AG04449 (cell line): ENCODE data around the gene CAMSAP1.
A peak's percentile ranks its signal among the peaks of the same experiment; 100 is the strongest.

ENCODE experiments used
- CTCF ChIA-PET: fragments of 350-600 bp; formaldehyde crosslinking; extraction: SDS; loops from one replicate; lab custom pipeline; 2021; ENCODE audit warnings: antibody characterized with exemption; lab: Yijun Ruan, JAX
- POLR2A ChIA-PET: fragments of 400-600, 350-600 bp; formaldehyde crosslinking; extraction: SDS; loops from one replicate; lab custom pipeline; 2020; ENCODE audit warnings: antibody characterized with exemption, inconsistent platforms; lab: Yijun Ruan, JAX
- DNase-seq: peaks from one replicate; pipeline ENCODE4 v3.0.0-alpha.2; 2010; ENCODE audit warnings: low read depth, low spot score
- H3K4me3 ChIP-seq: 2 replicates; pipeline ENCODE4 v1.5.1; 2011; ENCODE audit warnings: low read depth, mild to moderate bottlenecking, control low read depth, low read length
- CTCF ChIP-seq: IDR thresholded peaks from one replicate; pipeline ENCODE4 v1.5.1; 2011; ENCODE audit warnings: mild to moderate bottlenecking, moderate library complexity, low read length, control low read depth, inconsistent platforms; ENCODE audit not compliant: insufficient read depth; ENCODE audit errors: missing control alignments

The CAMSAP1 gene

GRCh38 chr9:135833864-135834263 lies 73.5 kb downstream of the CAMSAP1 start:
- TF ChIP-seq CTCF: no peak
- CTCF ChIA-PET: interaction anchor here (1.0 kb wide), 1 partner anchor 289 kb away, joined by 3 read pairs; no protein-coding TSS in a partner anchor
- H3K4me3 ChIP-seq: no peak overlapping the region
- no peak for DNase-seq
- POLR2A ChIA-PET: no interaction called here

- no peak overlapping the region for H3K4me3 ChIP-seq
- TF ChIP-seq CTCF: no peak
- ChIA-PET CTCF (interaction anchor here (1.2 kb wide), 2 partner anchors 10 to 31 kb away, joined by 3 to 4 read pairs; no protein-coding TSS in a partner anchor), POLR2A (no interaction called here)
- DNase-seq: peak; percentile 14
Measured at GRCh38 chr9:135830496-135830895, 76.8 kb downstream of the CAMSAP1 start.

DNA sequence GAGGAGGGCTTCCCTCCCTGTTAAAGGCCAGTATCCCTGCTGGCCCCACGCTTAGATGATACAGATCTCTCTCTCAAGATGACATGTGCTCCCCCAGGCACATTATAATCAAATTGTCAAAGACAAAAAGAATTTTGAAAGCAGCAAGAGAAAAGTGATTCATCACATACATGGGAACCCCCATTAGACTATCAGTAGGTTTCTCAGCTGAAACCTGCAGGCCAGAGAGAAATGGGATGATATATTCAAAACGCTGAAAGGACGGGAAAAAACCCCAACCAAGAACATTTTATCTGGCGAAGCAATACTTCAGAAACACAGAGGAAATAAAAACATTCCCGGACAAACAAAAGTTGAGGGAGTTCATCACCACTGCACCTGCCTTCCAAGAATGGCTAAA lies 78.7 kb downstream of the CAMSAP1 start:
- no peak overlapping the region for H3K4me3 ChIP-seq
- POLR2A ChIA-PET: no interaction called here
- no peak for TF ChIP-seq CTCF
- CTCF ChIA-PET: interaction anchor here (1.1 to 1.3 kb wide), 2 partner anchors 20 to 225 kb away, joined by 3 to 4 read pairs; no protein-coding TSS in a partner anchor
- no peak for DNase-seq

GRCh38 chr9:135827866-135828580 lies 79.3 kb downstream of the CAMSAP1 start:
- ChIA-PET CTCF (interaction anchor here (1.1 kb wide), 1 partner anchor 20 kb away, joined by 3 read pairs; no protein-coding TSS in a partner anchor), POLR2A (no interaction called here)
- H3K4me3 ChIP-seq: no peak overlapping the region
- no peak for TF ChIP-seq CTCF
- DNase-seq: no peak

DNA sequence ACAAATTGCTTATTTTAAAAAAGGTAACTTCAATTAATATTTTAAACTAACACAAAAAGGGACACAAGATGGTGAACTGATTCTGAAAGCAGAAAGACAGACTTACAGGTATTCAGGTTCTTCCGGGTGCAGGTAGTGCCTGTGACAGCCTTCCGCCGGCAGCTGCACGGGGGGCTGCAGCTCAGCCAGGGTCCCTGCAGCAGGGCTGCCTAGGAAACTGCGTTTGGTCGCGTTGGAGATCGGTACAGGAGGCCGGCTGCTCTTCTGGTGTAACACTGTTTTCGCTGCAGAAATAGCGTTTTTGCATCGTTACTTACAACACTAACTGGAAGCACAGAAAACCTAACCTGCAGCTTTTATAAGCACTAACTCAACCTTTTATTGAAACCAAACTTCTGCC lies 80.0 kb downstream of the CAMSAP1 start:
- H3K4me3 ChIP-seq: no peak overlapping the region
- ChIA-PET POLR2A (no interaction called here), CTCF (interaction anchor here (1.3 kb wide), 1 partner anchor 134 kb away, joined by 3 read pairs; the partner anchor contains the start of gene UBAC1)
- DNase-seq: no peak
- no peak for TF ChIP-seq CTCF

GRCh38 chr9:135826188-135826545 lies 81.2 kb downstream of the CAMSAP1 start:
- CTCF ChIA-PET: interaction anchor here (1.3 to 2.4 kb wide), 2 partner anchors 11 to 135 kb away, joined by 3 to 6 read pairs; partner anchors contain the start of gene UBAC1
- no peak overlapping the region for H3K4me3 ChIP-seq
- no peak for DNase-seq
- no peak for TF ChIP-seq CTCF
- POLR2A ChIA-PET: no interaction called here
